Stomach (tissue), 19 donors: ENCODE data around the gene SMG1. TPM values are rescaled to one million over a fixed set of nuclear protein-coding genes. Genes with fewer than 3 reads are reported as not detected.
A peak's percentile ranks its signal among the peaks of the same experiment; 100 is the strongest.
"Not testable (repeated sequence)": the region's sequence is repeated elsewhere in the genome, so short reads cannot be mapped to it uniquely, and the experiment has no call there.

Source experiments
- DNase-seq, 2 donors: peaks; one replicate each; pipeline versions ENCODE4 v3.0.0 to v3.0.0-alpha.2; 2013 to 2019
- H3K27ac ChIP-seq, 5 donors: fragments of 200-600 bp in 4 of 5; sonication (generic) in 4 of 5; one replicate each; pipeline ENCODE4 v1.5.1; 2013 to 2019; ENCODE audit warnings: mild to moderate bottlenecking in 1 of 5, moderate library complexity in 1 of 5
- H3K27me3 ChIP-seq, 3 donors: fragments of 200-600 bp; sonication (generic); one replicate each; pipeline ENCODE4 v1.5.1; 2017 to 2019; ENCODE audit warnings: mixed run types in 1 of 3
- H3K36me3 ChIP-seq, 4 donors: fragments of 200-600 bp; sonication (generic); 1 replicate in 3 of 4; 2 replicates in 1 of 4; pipeline ENCODE4 v1.5.1; 2016 to 2019
- H3K4me1 ChIP-seq, 4 donors: fragments of 200-600 bp; sonication (generic); one replicate each; pipeline ENCODE4 v1.5.1; 2016 to 2019
- H3K4me3 ChIP-seq, 4 donors: fragments of 200-600 bp; sonication (generic) in 3 of 4; one replicate each; pipeline ENCODE4 v1.5.1; 2016 to 2019; ENCODE audit warnings: mild to moderate bottlenecking in 1 of 4
- H3K9me3 ChIP-seq, 4 donors: fragments of 200-600 bp; sonication (generic); one replicate each; pipeline ENCODE4 v1.5.1; 2016 to 2019
- CTCF ChIP-seq, 7 experiments: fragments of 450-650 bp in 4 of 7; fragments of 200-600 bp in 3 of 7; sonication (generic) in 3 of 7; IDR thresholded peaks; one replicate each; pipeline ENCODE4 v1.5.1; 2016 to 2019; ENCODE audit warnings: antibody characterized with exemption in 7 of 7, control low read depth in 2 of 7, mild to moderate bottlenecking in 1 of 7
- EP300 ChIP-seq: sonication (generic); formaldehyde crosslinking; IDR thresholded peaks from one replicate; pipeline ENCODE4 v1.6.1; 2017; ENCODE audit warnings: antibody characterized with exemption
- POLR2A ChIP-seq, 4 donors: fragments of 450-650 bp; IDR thresholded peaks; one replicate each; pipeline ENCODE4 v1.6.1; 2016; ENCODE audit warnings: antibody characterized with exemption in 4 of 4, control low read depth in 2 of 4, mild to moderate bottlenecking in 1 of 4, moderate library complexity in 1 of 4
- POLR2AphosphoS5 ChIP-seq, 3 donors: sonication (generic); formaldehyde crosslinking; IDR thresholded peaks; one replicate each; pipeline ENCODE4 v1.6.1; 2016; ENCODE audit warnings: antibody characterized with exemption in 3 of 3
- WGBS, 5 donors: extraction: QIAGEN DNeasy Blood & Tissue Kit in 3 of 5; methylation state at CpG; one replicate each; pipeline versions ENCODE4 v1.1.5 to v1.1.7; 2013 to 2018; 5-methylcytosine and 5-hydroxymethylcytosine counted together
- intact Hi-C: fragments of 100-400 bp; cut with DNase I; formaldehyde crosslinking; loops from one replicate; pipeline ENCODE4 v1.15.1; 2023; ENCODE audit warnings: low total_unique reads
- long read RNA-seq, 10 donors: transcript quantifications; one replicate each; lab custom pipeline, GENCODE V29; 2026
- polyA plus RNA-seq, 3 donors: library from polyadenylated mRNA; stranded (reverse); fragments of 200-250 nt; gene quantifications; one replicate each; pipeline ENCODE4 v1.2.3, GENCODE V29; 2013
- total RNA-seq, 5 donors: library from RNA; depleted of rRNA; stranded (reverse); fragments of >200 nt; gene quantifications; one replicate each; pipeline versions ENCODE4 v1.1.0 to v1.2.3, GENCODE V29; 2014 to 2016
- donor health status: healthy with polysubstance abuse.
- donor health status: Bipolar disorder and iron deficiency.
- donor health status: healthy.

The SMG1 gene
- total RNA-seq, result 100 to 1,000 TPM in 2 of 5 donors, 10 to 100 TPM in 3; 59.5 to 135 (median 75.6) TPM
- polyA plus RNA-seq, result 1 to 10 TPM; 3.8 to 8.1 (median 4.0) TPM
- long read RNA-seq, donor 1, result 0 reads
- long read RNA-seq, donor 2, partial matches to known transcripts, result 6 of 6 reads
- long read RNA-seq, donor 2, other reads (novel, unspliced or antisense), result 0 of 6 reads
- long read RNA-seq, donor 3, result 0 reads
- long read RNA-seq, donor 4, result 0 reads
- long read RNA-seq, donor 5, result 0 reads
- long read RNA-seq, donor 6, result 0 reads
- long read RNA-seq, donor 7, result 0 reads
- long read RNA-seq, donor 8, result 0 reads
- long read RNA-seq, donor 9, partial matches to known transcripts, result 0 of 1 reads
- long read RNA-seq, donor 9, other reads (novel, unspliced or antisense), result 0 of 1 reads
- long read RNA-seq, donor 10, result 0 reads

DNA sequence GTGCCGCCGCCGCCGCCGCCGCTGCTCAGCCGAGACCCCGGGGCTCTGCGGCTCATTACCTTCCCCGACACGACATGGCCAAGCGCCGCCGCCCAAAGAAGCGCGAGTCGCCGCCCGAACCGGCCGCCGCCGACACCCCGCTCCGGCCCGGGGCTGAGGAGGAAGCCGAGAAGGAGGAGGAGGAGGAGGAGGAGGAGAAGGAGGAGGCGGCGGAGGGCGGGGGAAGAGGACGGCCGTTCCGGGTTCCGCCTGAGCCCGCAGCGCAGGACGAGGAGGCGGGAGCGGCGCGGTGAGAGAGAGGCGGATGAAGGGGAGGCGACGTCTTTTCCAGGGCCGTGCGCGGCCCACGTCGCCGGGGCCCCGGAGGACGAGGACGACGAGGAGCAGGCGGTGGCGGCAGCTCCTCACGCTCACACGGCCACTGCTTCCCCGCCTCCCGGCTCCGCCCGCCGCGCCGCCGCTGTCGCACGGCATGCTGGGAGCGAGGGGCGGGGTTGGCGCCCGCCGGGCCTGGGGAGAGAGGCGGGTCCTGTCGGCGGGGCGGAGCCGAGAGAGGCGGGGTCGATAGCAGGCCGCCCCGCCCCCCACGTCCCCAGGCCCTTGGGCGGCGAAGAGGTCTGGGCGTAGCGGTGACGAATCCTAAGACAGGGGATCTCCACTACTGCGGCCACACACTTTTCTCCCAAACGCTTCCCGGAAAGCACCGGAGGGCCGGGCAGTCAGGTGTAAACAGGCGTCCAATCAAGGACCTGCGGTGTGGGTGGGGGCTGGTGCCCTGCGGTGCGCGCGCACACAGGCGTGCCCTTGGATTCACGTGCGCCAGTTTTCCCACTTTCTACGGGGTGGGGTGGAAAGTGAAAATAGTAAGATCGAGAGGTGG is at the start of gene SMG1:
SMG1 (minus strand) TSS at position 423 of the 880 bp plus-strand sequence; CDS start at position 56, 367 bp downstream.
- Histone ChIP-seq H3K4me1 (peaks cover 0 to 41% (median 18%) of the 10 kb centered on the region in 4 donors), H3K4me3 (peak within 1 kb of the TSS; percentile 70 to 89 (median 80)), H3K27ac (peak within 1 kb of the TSS; percentile 94 to 100 (median 96))
- H3K36me3 ChIP-seq, intact Hi-C loops, H3K9me3 ChIP-seq, H3K27me3 ChIP-seq: not testable (repeated sequence)
- TF ChIP-seq POLR2AphosphoS5 (IDR thresholded peaks at IDR 0.05), result peak; percentile 39 to 78 (median 62)
- WGBS, 5 donors, result 0 to 1% (median 0%) methylated on average over 50 to 97 of the region's 104 CpGs
- peak; percentile 96 to 97 for DNase-seq

DNA sequence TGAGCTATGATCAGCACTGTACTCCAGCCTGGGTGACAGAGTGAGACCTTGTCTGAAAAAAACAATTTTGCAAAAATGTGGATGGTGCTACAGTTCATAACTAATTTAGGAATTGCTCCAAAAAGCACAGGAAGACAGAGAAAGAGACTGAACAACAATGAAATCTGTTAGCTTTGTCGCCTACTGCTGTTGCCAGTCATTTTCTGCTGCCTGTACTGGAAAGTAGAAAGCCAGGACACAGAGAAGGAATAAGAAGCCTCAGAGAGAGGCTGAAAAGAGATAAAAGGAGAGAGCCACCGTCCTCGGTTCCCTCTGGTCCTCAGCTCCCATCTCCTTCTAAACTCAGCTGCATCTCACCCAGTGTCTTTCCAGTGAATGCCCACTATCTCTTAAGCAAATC is 48.9 kb upstream of the SMG1 start:
- H3K4me1 ChIP-seq, result no peaks in the 10 kb centered on the region
- H3K4me3 ChIP-seq, result no peak overlapping the region
- WGBS, 5 donors, result 43 to 53% (median 47%) methylated on average over 3 of the region's 3 CpGs
- H3K27ac ChIP-seq, result no peak overlapping the region
- TF ChIP-seq EP300 (no peak), POLR2AphosphoS5 (IDR thresholded peaks at IDR 0.05) (no peak), CTCF (IDR thresholded peaks at IDR 0.05) (no peak), POLR2A (IDR thresholded peaks at IDR 0.05) (no peak)
- no peaks in the 10 kb centered on the region for H3K36me3 ChIP-seq
- no peak for DNase-seq
- no peaks in the 10 kb centered on the region for H3K9me3 ChIP-seq
- intact Hi-C loops, result loop anchor here (10.0 kb wide), 1 partner anchor 100 kb away; no protein-coding TSS in a partner anchor
- peaks cover 0 to 4% (median 0%) of the 10 kb centered on the region in 3 donors for H3K27me3 ChIP-seq

GRCh38 chr16:18969855-18970240 is 43.6 kb upstream of the SMG1 start:
- no peak for DNase-seq
- WGBS, 5 donors, result 62 to 70% (median 69%) methylated on average over 4 of the region's 4 CpGs

GRCh38 chr16:18969050-18969854 is 43.0 kb upstream of the SMG1 start:
- DNase-seq, result peak; percentile 87 to 92
- Histone ChIP-seq H3K9me3 (no peaks in the 10 kb centered on the region), H3K27me3 (no peaks in the 10 kb centered on the region), H3K4me3 (peak overlapping the region; percentile 20 to 39 (median 28)), H3K27ac (no peak overlapping the region), H3K4me1 (peaks cover 0 to 8% (median 3%) of the 10 kb centered on the region in 4 donors), H3K36me3 (no peaks in the 10 kb centered on the region)
- peak in 6 of 7 experiments; percentile 28 to 93 (median 81) for TF ChIP-seq CTCF (IDR thresholded peaks at IDR 0.05)
- no peak for TF ChIP-seq EP300
- TF ChIP-seq POLR2AphosphoS5 (IDR thresholded peaks at IDR 0.05), result peak in 1 of 3 donors; percentile 57
- intact Hi-C loops, result no loop called here
- whole genome bisulfite sequencing, 5 donors, result 20 to 25% (median 23%) methylated on average over 18 of the region's 18 CpGs

More at GRCh38 chr16:18969855-18970240, 43.6 kb upstream of the SMG1 start:
- Histone ChIP-seq H3K4me1 (peaks cover 0 to 8% (median 3%) of the 10 kb centered on the region in 4 donors), H3K4me3 (no peak overlapping the region), H3K9me3 (no peaks in the 10 kb centered on the region), H3K36me3 (no peaks in the 10 kb centered on the region), H3K27ac (no peak overlapping the region), H3K27me3 (no peaks in the 10 kb centered on the region)
- intact Hi-C loops, result loop anchor here (10.0 kb wide), 1 partner anchor 105 kb away; no protein-coding TSS in a partner anchor
- TF ChIP-seq POLR2A (IDR thresholded peaks at IDR 0.05) (no peak), EP300 (no peak), CTCF (IDR thresholded peaks at IDR 0.05) (no peak)
